Sigmoid colon (tissue), 4 donors: ENCODE results near the gene SRGAP2B.
"Not testable (repeated sequence)": the region's sequence is repeated elsewhere in the genome, so short reads cannot be mapped to it uniquely, and the experiment has no call there.

ENCODE experiments used
- CTCF ChIP-seq, 4 experiments: fragments of 450-650 bp in 3 of 4; fragments of 200-600 bp in 1 of 4; IDR thresholded peaks; one replicate each; pipeline ENCODE4 v1.5.1; 2016 to 2019; ENCODE audit warnings: antibody characterized with exemption in 4 of 4, mild to moderate bottlenecking in 3 of 4, moderate library complexity in 2 of 4
- EP300 ChIP-seq, 4 donors: sonication (generic); formaldehyde crosslinking; IDR thresholded peaks; one replicate each; pipeline ENCODE4 v1.6.1; 2017; ENCODE audit warnings: antibody characterized with exemption in 4 of 4
- POLR2A ChIP-seq, 2 donors: fragments of 450-650 bp; IDR thresholded peaks; one replicate each; pipeline ENCODE4 v1.6.1; 2016; ENCODE audit warnings: antibody characterized with exemption in 2 of 2, mild to moderate bottlenecking in 2 of 2, moderate library complexity in 2 of 2
- POLR2AphosphoS5 ChIP-seq, 4 donors: sonication (generic); formaldehyde crosslinking; IDR thresholded peaks; one replicate each; pipeline ENCODE4 v1.6.1; 2017; ENCODE audit warnings: antibody characterized with exemption in 4 of 4

- not testable (repeated sequence) for TF ChIP-seq CTCF, EP300, POLR2A, POLR2AphosphoS5 (IDR thresholded peaks at IDR 0.05)
Measured at GRCh38 chr1:145036019-145036418, 59.1 kb downstream of the SRGAP2B start.
